ENCODE results near the gene RCN1.

RCN1 gene

DNA sequence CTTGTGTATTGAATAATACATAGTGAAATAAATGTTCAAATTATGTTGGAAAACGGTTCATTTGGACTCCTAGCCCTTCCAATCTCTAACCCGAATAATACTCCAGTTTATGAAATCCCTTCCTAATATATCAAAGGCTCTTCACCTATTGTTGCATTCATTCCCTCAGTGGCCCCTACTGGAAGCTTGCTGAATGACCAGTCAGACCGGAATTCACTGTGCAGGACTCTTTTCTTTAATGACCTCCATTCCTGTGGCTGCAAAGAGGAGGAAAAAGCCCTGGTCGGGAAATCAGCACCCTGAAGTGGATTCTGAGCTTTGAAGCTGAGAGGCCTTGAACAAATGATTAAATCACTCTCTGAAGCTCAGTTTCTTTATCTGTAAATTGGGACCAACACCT lies 19.1 kb upstream of the RCN1 start:
- TF ChIP-seq, protein P1, sequence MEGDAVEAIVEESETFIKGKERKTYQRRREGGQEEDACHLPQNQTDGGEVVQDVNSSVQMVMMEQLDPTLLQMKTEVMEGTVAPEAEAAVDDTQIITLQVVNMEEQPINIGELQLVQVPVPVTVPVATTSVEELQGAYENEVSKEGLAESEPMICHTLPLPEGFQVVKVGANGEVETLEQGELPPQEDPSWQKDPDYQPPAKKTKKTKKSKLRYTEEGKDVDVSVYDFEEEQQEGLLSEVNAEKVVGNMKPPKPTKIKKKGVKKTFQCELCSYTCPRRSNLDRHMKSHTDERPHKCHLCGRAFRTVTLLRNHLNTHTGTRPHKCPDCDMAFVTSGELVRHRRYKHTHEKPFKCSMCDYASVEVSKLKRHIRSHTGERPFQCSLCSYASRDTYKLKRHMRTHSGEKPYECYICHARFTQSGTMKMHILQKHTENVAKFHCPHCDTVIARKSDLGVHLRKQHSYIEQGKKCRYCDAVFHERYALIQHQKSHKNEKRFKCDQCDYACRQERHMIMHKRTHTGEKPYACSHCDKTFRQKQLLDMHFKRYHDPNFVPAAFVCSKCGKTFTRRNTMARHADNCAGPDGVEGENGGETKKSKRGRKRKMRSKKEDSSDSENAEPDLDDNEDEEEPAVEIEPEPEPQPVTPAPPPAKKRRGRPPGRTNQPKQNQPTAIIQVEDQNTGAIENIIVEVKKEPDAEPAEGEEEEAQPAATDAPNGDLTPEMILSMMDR (IDR thresholded peaks at IDR 0.05; ENCODE audit: low read depth, low read length) = no peak
- no peak for TF ChIP-seq EZH2phosphoT487 (IDR thresholded peaks at IDR 0.05; ENCODE audit: low read depth)
- Histone ChIP-seq H4K20me1 (ENCODE audit: insufficient read depth, low read length) (no peaks in the 10 kb centered on the region), H3K4me1 (ENCODE audit: low read length) (peaks cover 13% of the 10 kb centered on the region), H2AFZ (ENCODE audit: low read depth, low read length) (no peak overlapping the region), H3K79me2 (ENCODE audit: low read length) (no peaks in the 10 kb centered on the region), H3K9ac (ENCODE audit: low read length) (no peak overlapping the region), H3K9me3 (ENCODE audit: insufficient read depth, low read length) (no peaks in the 10 kb centered on the region), H3K27me3 (ENCODE audit: low read depth, low read length) (peaks cover 21% of the 10 kb centered on the region; the same call in 1 of the 2 replicates), H3K27ac (ENCODE audit: low read length) (no peak overlapping the region), H3K4me2 (ENCODE audit: low read length) (no peak overlapping the region), H3K4me3 (ENCODE audit: low read length) (no peak overlapping the region), H3K36me3 (replicated peaks; ENCODE audit: low read depth, low read length) (no peaks in the 10 kb centered on the region)

DNA sequence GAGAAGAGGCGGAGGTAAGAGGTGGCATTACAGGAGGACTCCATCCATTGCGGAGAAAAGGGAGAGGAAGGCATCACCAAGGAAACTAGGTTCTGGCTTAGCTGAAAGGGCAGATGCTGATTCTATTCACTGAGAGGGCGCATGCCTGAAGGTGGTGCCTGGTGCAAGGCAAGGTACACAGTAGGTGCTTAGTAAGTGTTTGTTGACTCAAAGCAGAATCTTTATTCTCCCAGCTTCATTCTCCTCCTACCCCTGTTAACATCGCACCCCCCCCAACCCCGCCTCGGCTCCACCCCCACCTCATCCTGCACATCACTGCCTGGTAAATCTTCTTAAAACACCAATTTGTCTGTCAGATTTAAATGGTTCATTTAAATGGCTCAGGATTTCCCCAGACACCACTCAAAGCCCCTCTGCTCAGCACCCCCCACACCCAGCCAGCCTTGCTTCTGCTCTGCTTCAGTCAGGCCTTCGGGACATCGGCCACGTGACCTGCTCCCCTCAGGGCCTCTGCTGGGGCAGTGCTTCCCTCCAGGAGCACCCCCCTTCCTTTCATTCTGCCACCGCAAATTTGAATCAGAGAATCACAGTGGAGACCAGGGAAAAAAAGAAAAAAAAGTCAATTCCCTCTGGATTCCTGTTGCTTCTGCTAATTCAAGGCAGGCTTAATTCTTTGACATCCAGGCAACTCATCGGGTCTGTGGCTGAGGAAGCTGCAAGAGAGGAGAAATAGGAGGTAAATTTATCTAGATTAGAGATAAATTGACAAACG lies 17.8 kb upstream of the RCN1 start:
- no peaks in the 10 kb centered on the region for H3K79me2 ChIP-seq (ENCODE audit: low read length)
- H3K9me3 ChIP-seq (ENCODE audit: insufficient read depth, low read length) = no peaks in the 10 kb centered on the region
- TF ChIP-seq, protein P1 (IDR thresholded peaks at IDR 0.05; ENCODE audit: low read depth, low read length) = no peak
- TF ChIP-seq EZH2phosphoT487 (IDR thresholded peaks at IDR 0.05; ENCODE audit: low read depth) = no peak
- no peaks in the 10 kb centered on the region for H4K20me1 ChIP-seq (ENCODE audit: insufficient read depth, low read length)
- no peak overlapping the region for H3K27ac ChIP-seq (ENCODE audit: low read length)
- no peaks in the 10 kb centered on the region for H3K36me3 ChIP-seq (replicated peaks; ENCODE audit: low read depth, low read length)
- H3K4me3 ChIP-seq (ENCODE audit: low read length) = no peak overlapping the region
- H2AFZ ChIP-seq (ENCODE audit: low read depth, low read length) = no peak overlapping the region
- no peak overlapping the region for H3K4me2 ChIP-seq (ENCODE audit: low read length)
- H3K4me1 ChIP-seq (ENCODE audit: low read length) = peaks cover 13% of the 10 kb centered on the region
- no peak overlapping the region for H3K9ac ChIP-seq (ENCODE audit: low read length)
- H3K27me3 ChIP-seq (ENCODE audit: low read depth, low read length) = peaks cover 16% of the 10 kb centered on the region; the same call in 1 of the 2 replicates

DNA sequence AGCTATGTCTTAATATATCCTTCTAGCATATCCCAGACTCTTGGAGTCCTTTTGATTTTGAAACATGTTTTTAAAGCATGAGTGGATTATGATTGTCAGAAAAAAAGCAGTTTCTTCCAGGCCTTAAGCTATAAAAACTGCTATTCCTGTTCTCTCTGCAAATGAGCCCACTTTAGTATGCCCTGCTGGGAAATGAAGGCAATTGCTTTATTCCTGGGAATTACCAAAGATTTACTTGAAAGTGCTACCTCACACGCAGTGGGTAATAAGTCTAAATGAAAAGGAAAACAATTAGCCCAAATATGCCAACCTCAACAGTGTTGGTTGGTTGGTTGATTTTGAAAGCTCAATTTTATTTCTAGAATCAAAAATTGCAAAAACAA lies 17.2 kb upstream of the RCN1 start:
- no peak overlapping the region for H3K4me3 ChIP-seq (ENCODE audit: low read length)
- no peak overlapping the region for H2AFZ ChIP-seq (ENCODE audit: low read depth, low read length)
- H3K27ac ChIP-seq (ENCODE audit: low read length) = no peak overlapping the region
- H4K20me1 ChIP-seq (ENCODE audit: insufficient read depth, low read length) = no peaks in the 10 kb centered on the region
- no peaks in the 10 kb centered on the region for H3K79me2 ChIP-seq (ENCODE audit: low read length)
- H3K27me3 ChIP-seq (ENCODE audit: low read depth, low read length) = peaks cover 10% of the 10 kb centered on the region; the same call in 1 of the 2 replicates
- H3K9ac ChIP-seq (ENCODE audit: low read length) = no peak overlapping the region
- no peaks in the 10 kb centered on the region for H3K9me3 ChIP-seq (ENCODE audit: insufficient read depth, low read length)
- H3K4me2 ChIP-seq (ENCODE audit: low read length) = no peak overlapping the region
- H3K4me1 ChIP-seq (ENCODE audit: low read length) = peaks cover 13% of the 10 kb centered on the region
- TF ChIP-seq, protein P1 (IDR thresholded peaks at IDR 0.05; ENCODE audit: low read depth, low read length) = no peak
- TF ChIP-seq EZH2phosphoT487 (IDR thresholded peaks at IDR 0.05; ENCODE audit: low read depth) = no peak
- H3K36me3 ChIP-seq (replicated peaks; ENCODE audit: low read depth, low read length) = no peaks in the 10 kb centered on the region

DNA sequence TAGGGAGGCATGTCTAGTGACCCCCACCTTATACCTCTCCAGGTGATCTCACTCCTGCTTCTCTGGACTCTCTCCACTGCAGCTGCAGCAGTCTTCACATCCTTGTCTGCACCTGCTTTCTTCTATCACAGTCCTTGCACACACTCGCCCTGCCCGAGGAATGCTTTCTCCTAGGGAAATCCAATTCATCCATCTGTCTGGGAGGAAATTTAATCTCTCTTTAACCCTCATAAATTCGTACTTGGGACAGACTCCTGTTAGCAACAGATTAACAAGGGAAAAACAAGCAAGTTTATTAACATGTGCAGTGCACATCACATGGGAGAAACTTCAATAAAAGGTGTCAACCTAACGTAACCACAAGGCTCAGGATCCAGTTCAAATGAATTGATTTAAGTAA lies 11.3 kb upstream of the RCN1 start:
- Histone ChIP-seq H3K9me3 (ENCODE audit: insufficient read depth, low read length) (no peaks in the 10 kb centered on the region), H3K36me3 (replicated peaks; ENCODE audit: low read depth, low read length) (no peaks in the 10 kb centered on the region), H3K4me1 (ENCODE audit: low read length) (no peaks in the 10 kb centered on the region), H3K27ac (ENCODE audit: low read length) (no peak overlapping the region), H4K20me1 (ENCODE audit: insufficient read depth, low read length) (no peaks in the 10 kb centered on the region), H3K4me3 (ENCODE audit: low read length) (no peak overlapping the region), H2AFZ (ENCODE audit: low read depth, low read length) (no peak overlapping the region), H3K79me2 (ENCODE audit: low read length) (no peaks in the 10 kb centered on the region), H3K4me2 (ENCODE audit: low read length) (no peak overlapping the region), H3K9ac (ENCODE audit: low read length) (no peak overlapping the region), H3K27me3 (ENCODE audit: low read depth, low read length) (no peaks in the 10 kb centered on the region)
- TF ChIP-seq, protein P1 (IDR thresholded peaks at IDR 0.05; ENCODE audit: low read depth, low read length) = no peak
- no peak for TF ChIP-seq EZH2phosphoT487 (IDR thresholded peaks at IDR 0.05; ENCODE audit: low read depth)

Data from OCI-LY3 (cell line).